Esophagus muscularis mucosa (tissue), 4 donors: ENCODE results near the gene PSAT1. TPM values are rescaled to one million over a fixed set of nuclear protein-coding genes. Genes with fewer than 3 reads are reported as not detected.

Experiments
- DNase-seq: peaks from one replicate; pipeline ENCODE4 v3.0.0-alpha.2; 2017; ENCODE audit errors: extremely low spot score
- H3K27ac ChIP-seq, 4 donors: fragments of 200-600 bp; sonication (generic); replicated peaks in 1 of 4; 1 replicate in 3 of 4; 2 replicates in 1 of 4; pipeline ENCODE4 v1.5.1; 2016 to 2019; ENCODE audit warnings: mild to moderate bottlenecking in 1 of 4
- H3K27me3 ChIP-seq, 4 donors: fragments of 200-600 bp; sonication (generic); one replicate each; pipeline versions ENCODE4 v1.5.1 to v1.6.0; 2016 to 2019
- H3K36me3 ChIP-seq, 4 donors: fragments of 200-600 bp; sonication (generic); one replicate each; pipeline ENCODE4 v1.5.1; 2016 to 2019
- H3K4me1 ChIP-seq, 4 donors: fragments of 200-600 bp; sonication (generic); one replicate each; pipeline ENCODE4 v1.5.1; 2016 to 2019
- H3K4me3 ChIP-seq, 4 donors: fragments of 200-600 bp; sonication (generic); 1 replicate in 2 of 4; 2 replicates in 2 of 4; pipeline ENCODE4 v1.5.1; 2016 to 2019; ENCODE audit warnings: mild to moderate bottlenecking in 4 of 4, moderate library complexity in 1 of 4
- H3K9me3 ChIP-seq, 4 donors: fragments of 200-600 bp; sonication (generic); 1 replicate in 3 of 4; 2 replicates in 1 of 4; pipeline ENCODE4 v1.5.1; 2016 to 2019
- CTCF ChIP-seq, 3 experiments: fragments of 200-600 bp in 2 of 3; fragments of 450-650 bp in 1 of 3; sonication (generic) in 2 of 3; IDR thresholded peaks; one replicate each; pipeline ENCODE4 v1.5.1; 2017 to 2019; ENCODE audit warnings: antibody characterized with exemption in 3 of 3, mild to moderate bottlenecking in 2 of 3, moderate library complexity in 1 of 3
- EP300 ChIP-seq: sonication (generic); formaldehyde crosslinking; IDR thresholded peaks from one replicate; pipeline ENCODE4 v1.6.1; 2017; ENCODE audit warnings: antibody characterized with exemption
- POLR2A ChIP-seq: fragments of 450-650 bp; IDR thresholded peaks from one replicate; pipeline ENCODE4 v1.6.1; 2017; ENCODE audit warnings: antibody characterized with exemption, moderate library complexity, mild to moderate bottlenecking, low read depth
- POLR2AphosphoS5 ChIP-seq, 2 donors: sonication (generic); formaldehyde crosslinking; IDR thresholded peaks; one replicate each; pipeline ENCODE4 v1.6.1; 2017; ENCODE audit warnings: antibody characterized with exemption in 2 of 2
- WGBS: methylation state at CpG from one replicate; pipeline ENCODE4 v1.1.5; 2018; 5-methylcytosine and 5-hydroxymethylcytosine counted together
- intact Hi-C: fragments of 100-400 bp; cut with DNase I; formaldehyde crosslinking; loops from one replicate; pipeline ENCODE4 v1.15.1; 2023
- total RNA-seq, 4 donors: library from RNA; depleted of rRNA; stranded (reverse); fragments of >200 nt; gene quantifications; one replicate each; pipeline versions ENCODE4 v1.1.0 to v1.2.1, GENCODE V29; 2016

Gene PSAT1
- total RNA-seq, 4 donors from 2014 or later, result 1.7 to 4.6 (median 2.5) TPM

DNA sequence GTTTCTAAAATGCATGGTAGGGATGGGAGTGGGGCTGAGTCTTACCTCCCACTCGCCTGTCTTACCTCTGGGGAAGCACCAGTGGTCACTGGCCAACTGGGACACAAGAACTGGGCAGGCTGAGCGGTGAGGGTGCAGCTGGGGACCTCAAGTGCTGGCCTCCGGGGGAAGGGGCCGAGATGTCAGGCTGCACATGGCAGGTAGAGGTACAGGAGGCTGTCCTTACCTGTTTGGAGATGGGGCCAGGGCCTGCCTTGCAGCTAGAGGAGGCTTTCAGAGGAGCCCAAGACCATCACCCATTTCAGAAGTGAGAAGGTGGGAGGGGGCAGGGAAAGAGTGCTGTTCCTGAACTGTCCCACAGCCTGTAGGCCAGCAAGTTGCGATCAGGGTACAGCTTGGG, 14.2 kb downstream of the PSAT1 start:
- no peaks in the 10 kb centered on the region for H3K27me3 ChIP-seq
- 96% methylated on average over 4 of the region's 5 CpGs for WGBS
- intact Hi-C loops, result no loop called here
- no peaks in the 10 kb centered on the region for H3K9me3 ChIP-seq
- DNase-seq, result no peak
- H3K27ac ChIP-seq, result no peak overlapping the region
- peaks cover 0 to 5% (median 0%) of the 10 kb centered on the region in 4 donors for H3K4me1 ChIP-seq
- no peak overlapping the region for H3K4me3 ChIP-seq
- peaks cover 0 to 18% (median 5%) of the 10 kb centered on the region in 4 donors for H3K36me3 ChIP-seq
- TF ChIP-seq POLR2AphosphoS5 (IDR thresholded peaks at IDR 0.05) (no peak), CTCF (IDR thresholded peaks at IDR 0.05) (no peak), POLR2A (no peak), EP300 (no peak)

- Histone ChIP-seq H3K4me1 (peaks cover 0 to 5% (median 0%) of the 10 kb centered on the region in 4 donors), H3K27me3 (no peaks in the 10 kb centered on the region), H3K4me3 (no peak overlapping the region), H3K36me3 (peaks cover 0 to 23% (median 2%) of the 10 kb centered on the region in 4 donors), H3K27ac (no peak overlapping the region), H3K9me3 (no peaks in the 10 kb centered on the region)
- no peak for DNase-seq
- intact Hi-C loops, result no loop called here
- TF ChIP-seq POLR2A (no peak), EP300 (no peak), CTCF (IDR thresholded peaks at IDR 0.05) (no peak), POLR2AphosphoS5 (IDR thresholded peaks at IDR 0.05) (no peak)
- whole genome bisulfite sequencing, result 74% methylated on average over 9 of the region's 9 CpGs
Observed at GRCh38 chr9:78311886-78312524, 15.1 kb downstream of the PSAT1 start.

DNA sequence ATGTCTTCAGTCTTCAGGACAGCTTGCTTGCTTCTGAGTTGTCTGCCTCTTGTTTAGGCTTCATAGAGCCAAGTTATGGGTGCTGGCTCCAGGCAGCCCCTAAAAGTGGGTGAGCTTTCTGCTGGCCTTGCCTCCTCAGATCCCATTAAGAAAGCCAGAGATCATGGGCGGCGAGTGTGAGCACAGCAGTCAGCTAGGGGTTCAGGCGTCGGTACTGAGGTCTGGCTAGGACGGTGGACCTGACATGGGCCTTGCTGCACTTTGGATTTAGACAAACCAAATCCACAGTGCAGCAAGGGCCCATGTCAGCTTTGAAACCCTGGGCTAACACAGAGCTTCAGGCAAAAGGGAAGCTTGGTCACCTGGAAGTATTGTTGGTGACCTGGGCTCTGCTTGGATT, 17.6 kb downstream of the PSAT1 start:
- no peaks in the 10 kb centered on the region for H3K4me1 ChIP-seq
- H3K36me3 ChIP-seq, result peaks cover 0 to 30% (median 2%) of the 10 kb centered on the region in 4 donors
- H3K27me3 ChIP-seq, result no peaks in the 10 kb centered on the region
- 92% methylated on average over 5 of the region's 5 CpGs for WGBS
- no peak overlapping the region for H3K27ac ChIP-seq
- H3K4me3 ChIP-seq, result no peak overlapping the region
- no peak for TF ChIP-seq CTCF (IDR thresholded peaks at IDR 0.05)
- TF ChIP-seq POLR2AphosphoS5 (IDR thresholded peaks at IDR 0.05), result no peak
- no peak for TF ChIP-seq POLR2A
- TF ChIP-seq EP300, result no peak
- no peaks in the 10 kb centered on the region for H3K9me3 ChIP-seq
- no peak for DNase-seq
- intact Hi-C loops, result no loop called here

DNA sequence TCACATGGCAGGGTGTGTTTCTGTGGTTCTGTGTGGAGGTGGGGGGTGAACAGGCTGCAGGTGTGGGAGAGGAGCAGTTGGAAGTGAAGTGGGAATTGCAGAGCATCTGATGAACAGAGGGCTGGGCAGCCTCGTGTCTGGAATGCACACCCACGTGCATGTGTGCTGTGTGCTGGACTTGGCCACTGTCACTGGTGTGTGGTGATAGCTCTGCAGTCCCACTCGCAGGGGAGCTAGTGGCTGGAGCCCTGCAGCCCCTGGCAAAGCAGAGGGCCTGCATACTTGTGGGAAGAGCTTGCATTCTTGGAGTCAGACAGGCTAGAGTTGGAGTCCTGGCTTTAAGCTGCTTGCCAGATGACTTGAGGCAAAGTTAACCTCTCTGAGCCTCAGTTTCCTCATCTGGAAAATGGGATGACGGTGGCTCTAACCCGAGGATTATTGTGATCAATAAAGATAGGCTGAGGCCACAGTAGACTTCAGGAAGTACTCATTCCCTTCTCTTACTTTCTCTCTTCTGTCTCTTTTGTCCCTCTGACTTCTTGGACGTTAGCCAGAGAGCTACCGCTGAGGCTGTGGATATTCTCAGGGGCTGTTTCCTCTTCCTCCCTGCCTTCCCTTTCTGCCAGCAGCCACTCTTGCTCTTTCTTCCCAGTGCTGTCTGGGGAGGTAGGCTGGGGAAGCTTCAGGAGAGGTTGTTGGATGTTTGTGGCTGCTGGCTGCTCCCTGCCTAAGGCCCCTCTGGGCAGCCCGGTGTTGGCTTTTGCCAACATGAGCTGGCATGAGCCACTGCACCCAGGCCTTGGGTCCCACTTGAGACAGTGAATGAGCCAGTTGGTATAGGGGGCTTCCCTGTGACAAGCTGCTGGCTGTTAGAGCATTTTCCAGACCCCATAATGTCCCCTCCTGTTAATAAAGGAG, 18.3 kb downstream of the PSAT1 start:
- intact Hi-C loops, result no loop called here
- Histone ChIP-seq H3K9me3 (no peaks in the 10 kb centered on the region), H3K36me3 (peaks cover 0 to 31% (median 3%) of the 10 kb centered on the region in 4 donors), H3K27ac (no peak overlapping the region), H3K4me1 (no peaks in the 10 kb centered on the region), H3K27me3 (no peaks in the 10 kb centered on the region), H3K4me3 (no peak overlapping the region)
- no peak for DNase-seq
- TF ChIP-seq EP300, result no peak
- TF ChIP-seq POLR2AphosphoS5 (IDR thresholded peaks at IDR 0.05), result no peak
- no peak for TF ChIP-seq CTCF (IDR thresholded peaks at IDR 0.05)
- TF ChIP-seq POLR2A, result no peak
- 53% methylated on average over 7 of the region's 8 CpGs for WGBS
